HG02798 (cell line): ENCODE results near the gene PMAIP1.
A peak's percentile ranks its signal among the peaks of the same experiment; 100 is the strongest.

ENCODE experiments used
- ATAC-seq: cut with Tn5 transposase; IDR thresholded peaks from one replicate; pipeline ENCODE4 v1.9.1; 2021; ENCODE audit warnings: mild to moderate bottlenecking; ENCODE audit not compliant: unreplicated experiment, poor library complexity

Gene PMAIP1

DNA sequence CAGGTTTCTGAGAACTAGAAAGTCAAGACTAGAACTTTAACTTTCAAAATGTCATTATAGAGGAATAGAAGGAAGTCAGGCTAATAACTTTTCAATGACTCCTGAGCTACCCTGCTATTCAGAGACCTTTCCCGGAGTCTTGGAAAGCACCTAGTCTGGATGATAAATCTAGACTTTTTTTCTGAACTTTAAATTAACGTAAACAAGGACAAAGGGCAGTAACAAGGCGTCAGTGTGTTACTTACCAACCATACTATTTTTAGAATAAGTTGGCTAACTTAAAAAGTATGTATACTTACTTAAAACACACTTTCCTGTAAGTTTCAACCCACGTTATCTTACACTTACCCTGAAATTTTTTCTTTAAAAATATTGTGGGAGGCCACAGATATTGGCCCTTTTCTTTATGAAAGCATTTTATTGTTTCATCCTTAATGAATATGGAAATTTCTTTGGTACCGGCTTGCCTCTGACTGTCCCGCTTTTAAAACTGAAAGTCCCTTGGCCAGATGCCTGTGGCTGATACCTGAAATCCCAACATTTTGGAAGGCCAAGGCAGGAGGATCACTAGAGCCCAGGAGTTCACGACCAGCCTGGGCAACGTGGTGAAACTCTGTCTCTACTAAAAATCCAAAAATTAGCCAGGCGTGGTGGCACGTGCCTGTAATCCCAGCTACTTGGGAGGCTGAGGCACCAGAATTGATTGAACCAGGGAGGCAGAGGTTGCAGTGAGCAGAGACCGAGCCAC is 9.7 kb downstream of the PMAIP1 start:
- no peak for ATAC-seq

DNA sequence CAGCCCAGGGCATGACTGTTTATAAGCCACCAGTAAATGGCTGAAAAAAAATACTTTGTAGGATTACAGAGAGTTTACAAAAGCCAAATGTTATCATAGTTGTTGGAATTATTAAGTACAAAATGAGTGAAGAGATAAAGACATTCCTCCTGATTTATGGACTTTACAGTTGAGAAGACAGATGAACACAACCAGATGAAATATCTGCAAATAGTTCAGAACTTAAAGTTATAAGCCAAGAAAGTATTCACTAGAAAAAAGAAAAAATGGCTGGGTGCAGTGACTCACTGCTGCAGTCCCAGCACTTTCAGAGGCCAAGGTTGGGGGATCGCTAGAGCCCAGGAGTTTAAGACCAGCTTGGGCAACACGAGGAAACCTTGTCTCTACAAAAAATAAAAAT is 11.2 kb downstream of the PMAIP1 start:
- no peak for ATAC-seq

DNA sequence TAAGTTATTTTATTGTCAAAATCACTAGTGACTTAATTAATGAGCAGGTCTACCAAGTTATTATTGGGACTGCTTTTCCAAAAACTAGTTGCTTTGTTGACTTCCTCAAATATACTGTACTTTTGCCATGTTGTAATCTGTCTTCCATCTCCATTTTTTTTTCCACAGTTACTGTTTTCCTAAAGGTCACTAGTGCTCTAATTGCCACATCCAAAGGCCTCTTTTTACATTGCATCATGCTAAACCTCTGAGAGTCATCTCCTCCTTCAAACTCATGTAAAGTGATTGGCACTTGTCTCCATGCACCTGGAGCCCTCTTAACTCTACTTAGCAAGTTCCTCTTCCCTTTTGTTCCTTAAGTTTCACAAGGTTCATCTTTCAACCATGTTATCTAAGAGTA is 11.8 kb downstream of the PMAIP1 start:
- ATAC-seq: no peak

DNA sequence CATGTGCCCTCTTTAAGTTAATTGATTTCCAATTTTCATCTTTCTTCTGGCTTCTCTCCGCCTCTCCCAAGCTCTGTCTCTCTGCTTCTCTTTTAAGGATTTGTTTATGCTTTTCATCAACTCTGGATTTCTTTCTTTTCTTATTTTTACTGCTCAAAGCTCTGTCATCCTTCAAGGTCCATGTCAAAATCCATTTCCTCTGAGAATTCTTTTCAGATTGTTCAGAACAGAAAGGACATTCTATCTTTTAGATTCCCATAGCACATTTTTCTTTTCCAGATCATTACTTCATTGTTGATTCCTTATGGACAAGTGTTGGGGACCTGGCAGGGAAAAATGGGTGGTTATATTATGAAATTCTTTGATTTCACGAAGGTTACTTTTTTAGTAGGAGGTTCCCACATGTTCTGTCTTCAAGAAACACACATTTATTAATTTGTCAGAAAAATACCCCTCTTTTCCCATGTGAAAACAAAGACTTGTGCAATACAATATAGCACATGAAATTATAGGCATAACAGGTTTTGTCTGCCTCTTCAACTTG is 12.3 kb downstream of the PMAIP1 start:
- ATAC-seq: no peak

DNA sequence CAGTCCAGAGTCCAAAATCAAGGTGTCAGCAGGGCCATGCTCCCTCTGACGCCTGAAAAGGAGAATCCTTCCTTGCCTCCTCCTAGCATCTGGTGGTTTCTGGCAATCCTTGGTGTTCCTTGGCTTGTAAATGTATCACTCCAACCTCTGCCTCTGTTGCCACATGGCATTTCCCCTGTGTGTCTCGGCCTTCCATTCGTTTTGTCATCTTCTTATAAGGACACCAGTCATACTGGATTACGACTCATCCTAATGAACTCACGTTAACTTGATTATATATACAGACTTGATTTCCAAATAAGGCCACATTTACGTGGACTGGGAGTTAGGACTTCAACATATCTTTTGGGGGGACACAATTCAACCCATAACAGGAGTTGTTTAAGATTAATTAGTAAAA is 15.8 kb downstream of the PMAIP1 start:
- ATAC-seq: no peak

DNA sequence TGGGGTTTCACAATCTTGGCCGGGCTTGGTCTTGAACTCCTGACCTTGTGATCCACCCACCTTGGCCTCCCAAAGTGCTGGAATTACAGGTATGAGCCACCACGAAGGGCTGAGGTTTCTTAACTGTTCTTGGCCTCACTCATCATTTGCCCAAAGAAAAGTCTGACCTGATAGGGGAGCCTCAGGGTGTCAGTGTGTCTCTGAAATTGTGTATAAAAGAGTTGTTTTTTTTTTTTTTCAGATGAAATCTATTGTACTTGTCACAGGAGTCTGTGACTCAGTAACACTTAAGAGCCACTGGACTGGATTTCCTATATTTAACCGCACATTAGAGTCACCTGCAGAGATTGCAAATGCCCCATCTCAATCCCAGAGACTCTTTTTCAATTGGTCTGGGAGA is 16.9 kb downstream of the PMAIP1 start:
- no peak for ATAC-seq

DNA sequence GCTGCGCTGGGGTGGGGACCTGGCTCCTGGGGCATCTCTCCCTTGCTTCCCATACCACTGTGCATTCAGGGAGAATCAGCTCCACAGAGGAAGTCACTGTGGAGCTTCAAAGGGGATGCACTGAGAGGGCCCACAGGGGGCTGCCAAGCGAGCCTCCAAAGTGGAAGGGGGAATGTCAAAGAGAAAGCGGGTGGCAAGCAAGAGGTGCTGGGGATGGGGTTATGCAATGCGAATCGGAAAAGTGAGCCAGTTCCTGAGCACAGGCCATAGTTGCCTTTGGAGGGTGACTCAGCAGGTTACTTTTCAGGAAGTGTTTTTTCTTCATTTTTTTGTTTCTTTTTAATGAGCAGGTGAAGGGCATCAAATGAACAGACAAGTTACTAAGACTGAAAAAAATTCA is 17.6 kb downstream of the PMAIP1 start:
- ATAC-seq: no peak

DNA sequence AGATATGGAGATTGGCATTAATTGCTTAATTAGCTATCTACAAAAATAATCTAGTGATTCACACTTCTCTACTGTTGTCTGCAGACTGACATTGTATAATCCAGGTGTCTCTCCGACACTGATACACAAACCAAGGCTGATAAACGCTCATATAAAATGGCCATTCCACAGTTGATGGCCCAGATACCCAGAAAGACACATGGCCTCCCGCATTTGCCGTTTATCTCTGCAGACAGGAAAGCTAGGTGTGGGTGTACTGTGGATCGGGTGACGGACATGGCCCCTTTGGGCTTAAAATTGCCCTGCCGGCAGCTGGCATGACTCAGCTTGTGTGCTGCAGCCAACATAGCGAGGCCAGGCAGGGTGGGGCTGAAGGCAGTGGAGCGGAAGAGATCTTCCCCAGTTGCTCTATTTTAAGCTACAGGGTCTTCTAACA is 18.5 kb downstream of the PMAIP1 start:
- peak; percentile 51 for ATAC-seq

DNA sequence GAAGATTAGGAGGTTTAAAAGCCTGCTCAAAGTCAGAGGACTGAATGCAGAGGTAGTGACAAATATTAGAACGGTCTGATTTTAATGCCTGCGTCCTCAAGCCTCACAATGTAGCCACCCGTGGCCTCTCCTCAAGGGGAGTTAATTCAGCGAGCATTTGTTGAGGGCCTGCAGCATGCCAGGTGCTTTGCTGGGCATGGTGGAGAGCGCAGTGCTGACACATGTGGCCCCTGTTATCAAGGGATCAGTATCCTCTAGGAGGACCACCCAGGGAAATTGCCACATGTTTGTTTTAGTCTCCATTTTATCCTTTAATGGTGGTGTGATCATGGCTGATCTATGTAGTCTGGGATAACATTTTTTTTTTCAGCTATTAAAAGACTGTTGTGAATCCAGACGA is 19.2 kb downstream of the PMAIP1 start:
- ATAC-seq: no peak

DNA sequence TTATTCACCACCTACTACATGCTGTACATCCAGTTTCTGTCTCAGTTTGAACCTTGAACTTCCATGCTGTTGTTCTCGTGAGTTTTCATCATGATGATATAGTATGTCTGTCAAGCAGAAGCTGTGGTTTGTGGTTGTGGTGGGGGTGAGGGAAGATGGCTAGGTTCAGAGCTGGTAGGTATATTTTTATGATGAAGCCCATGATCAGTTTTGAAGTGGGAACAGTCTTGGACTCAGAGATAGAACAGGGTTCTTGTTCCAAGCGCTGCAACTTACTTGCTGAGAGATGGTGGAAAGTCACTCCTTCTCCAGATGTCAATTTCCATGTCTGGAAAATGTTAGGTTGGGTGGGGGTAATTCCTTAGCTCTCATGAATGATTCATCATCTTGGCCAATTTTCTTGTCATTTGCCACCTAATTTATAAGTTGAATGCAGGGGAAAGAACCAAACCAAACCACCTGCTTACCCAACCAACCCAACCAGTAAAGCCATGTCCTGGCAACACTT is 21.6 kb downstream of the PMAIP1 start:
- ATAC-seq: peak; percentile 52

DNA sequence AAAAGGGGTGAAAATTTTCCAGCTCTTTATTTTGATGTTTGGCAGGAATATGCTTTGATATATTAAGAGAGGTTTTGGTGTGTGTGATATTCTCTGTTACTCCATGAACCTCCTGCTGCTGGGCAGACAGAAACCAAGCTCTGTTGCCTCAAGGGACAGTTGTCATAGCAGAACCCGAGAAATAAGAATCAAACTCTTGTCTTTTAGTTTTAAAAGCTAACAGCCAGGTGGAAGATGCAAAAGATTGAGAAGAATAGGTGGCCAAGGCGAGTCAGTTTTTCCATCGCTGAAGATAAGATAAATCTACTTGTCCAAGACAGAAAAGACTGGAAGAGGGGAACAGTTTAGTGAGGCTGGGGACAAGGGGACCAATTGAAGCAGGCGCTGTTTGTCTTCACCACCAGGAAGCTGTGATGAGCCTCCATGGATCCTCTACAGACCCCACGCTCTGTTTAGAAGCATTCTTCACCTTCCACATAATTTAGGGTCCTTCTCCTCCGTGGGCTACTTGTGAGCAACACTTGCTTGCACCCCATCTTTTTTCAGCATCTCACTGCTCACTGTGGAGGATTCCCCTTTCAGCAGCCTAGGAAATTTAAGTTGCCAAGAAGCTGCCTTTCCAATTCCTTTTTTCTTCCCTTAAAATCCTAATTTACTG is 23.9 kb downstream of the PMAIP1 start:
- ATAC-seq: peak; percentile 50

DNA sequence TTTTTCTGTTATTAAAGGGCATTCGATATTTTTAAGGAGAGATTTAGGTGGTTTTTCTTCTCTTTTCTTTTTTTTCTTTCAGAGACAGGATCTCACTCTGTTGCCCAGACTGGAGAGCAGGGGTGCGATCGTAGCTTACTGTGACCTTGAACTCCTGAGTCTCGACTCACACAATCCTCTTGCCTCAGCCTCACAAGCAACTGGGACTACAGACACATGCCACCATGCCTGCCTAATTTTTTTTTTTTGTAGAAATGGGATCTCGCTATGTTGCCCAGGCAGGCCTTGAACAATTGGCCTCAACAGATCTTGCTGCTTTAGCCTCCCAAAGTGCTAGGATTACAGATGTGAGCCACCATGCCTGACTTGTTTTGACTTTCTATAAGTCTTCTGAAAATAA is 26.3 kb downstream of the PMAIP1 start:
- no peak for ATAC-seq

DNA sequence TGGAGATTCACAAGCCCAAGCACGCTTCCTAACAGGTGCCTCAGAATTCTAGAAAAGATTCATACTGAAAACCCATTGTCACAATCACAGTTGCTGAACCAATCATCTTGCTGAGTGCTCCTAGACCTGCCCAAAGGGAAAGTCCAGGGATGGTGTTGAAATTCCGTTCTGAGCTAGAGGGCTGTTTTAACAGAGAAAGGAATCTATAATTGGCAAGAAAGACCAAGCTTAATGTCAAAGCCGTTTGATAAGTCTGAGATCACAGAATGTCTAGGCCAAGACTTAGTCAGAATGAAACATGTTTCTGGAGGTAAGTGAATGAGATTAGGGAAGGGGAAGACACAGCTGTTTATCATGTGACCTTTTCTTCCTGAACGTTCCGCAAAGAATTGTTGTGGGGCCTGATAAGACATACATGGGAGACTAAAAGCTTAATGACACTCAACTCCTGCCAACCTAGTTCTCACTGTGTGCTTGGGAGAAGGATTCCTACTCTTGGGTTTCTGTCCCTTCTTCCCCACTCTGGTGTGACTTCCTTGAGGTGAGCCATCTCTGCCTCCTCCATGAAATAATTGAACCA is 27.5 kb downstream of the PMAIP1 start:
- peak; percentile 78 for ATAC-seq

DNA sequence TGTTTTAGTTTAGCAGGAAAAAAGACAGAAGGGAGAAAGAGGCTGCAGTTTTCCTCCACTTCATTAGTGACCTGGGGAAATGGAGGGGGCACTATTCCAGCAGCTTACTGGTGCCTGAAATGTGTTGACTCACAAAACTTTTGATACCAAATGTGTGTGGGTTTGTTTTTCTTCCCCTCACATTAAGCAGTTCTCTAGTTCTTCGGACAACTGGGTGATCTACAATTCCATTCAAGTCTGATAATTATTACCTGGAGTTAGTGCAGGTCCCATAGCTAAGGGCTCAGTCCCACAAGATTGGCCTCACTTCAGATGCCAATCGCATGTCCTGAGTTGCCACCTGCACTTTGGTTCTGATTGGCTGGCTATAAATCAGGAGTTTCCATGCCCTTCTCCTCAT is 28.4 kb downstream of the PMAIP1 start:
- no peak for ATAC-seq

DNA sequence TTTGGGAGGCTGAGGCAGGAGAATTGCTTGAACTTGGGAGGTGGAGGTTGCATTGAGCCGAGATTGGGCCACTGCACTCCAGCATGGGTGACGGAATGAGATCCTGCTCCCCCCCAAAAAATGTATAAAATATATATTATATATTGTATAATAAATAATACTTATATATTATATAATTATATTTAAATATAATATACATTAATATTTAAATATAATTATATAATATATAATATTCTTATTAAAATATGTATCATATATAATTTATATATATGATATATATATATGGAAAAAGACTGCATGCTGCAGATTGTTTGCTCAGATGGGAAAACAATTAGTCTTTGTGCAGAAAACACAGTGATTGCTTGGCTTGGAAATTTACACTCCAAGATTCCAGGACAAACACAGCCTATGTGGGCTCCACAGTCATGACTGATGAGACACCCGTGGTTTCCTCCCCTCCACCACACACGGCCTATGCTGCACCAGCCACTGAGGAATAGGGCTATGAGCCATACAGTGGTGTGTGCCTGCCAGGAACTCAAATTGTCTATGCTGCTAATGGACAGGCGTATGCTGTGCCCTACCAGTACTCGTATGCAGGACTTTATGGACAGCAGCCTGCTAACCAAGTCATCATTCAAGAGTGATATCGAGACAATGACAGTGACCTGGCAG is 30.0 kb downstream of the PMAIP1 start:
- ATAC-seq: no peak

DNA sequence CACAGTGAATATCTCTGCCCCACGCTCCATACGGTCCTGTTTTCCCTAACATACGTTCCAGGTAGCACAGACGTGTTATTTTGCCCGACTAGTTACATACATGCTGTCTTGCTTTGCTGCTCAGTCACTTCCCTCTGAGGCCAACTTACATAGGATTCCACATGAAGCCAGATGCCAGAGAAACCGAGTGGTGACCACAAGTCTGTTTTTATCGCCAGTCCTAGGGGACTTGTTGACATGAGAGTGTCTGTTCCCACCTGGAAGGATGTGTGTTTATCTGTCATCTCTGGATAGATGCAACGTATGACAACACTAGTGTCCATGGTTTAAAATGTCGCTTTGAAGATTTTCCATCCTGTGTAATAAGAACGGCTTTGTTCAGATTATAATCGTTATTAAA is 32.6 kb downstream of the PMAIP1 start:
- no peak for ATAC-seq

DNA sequence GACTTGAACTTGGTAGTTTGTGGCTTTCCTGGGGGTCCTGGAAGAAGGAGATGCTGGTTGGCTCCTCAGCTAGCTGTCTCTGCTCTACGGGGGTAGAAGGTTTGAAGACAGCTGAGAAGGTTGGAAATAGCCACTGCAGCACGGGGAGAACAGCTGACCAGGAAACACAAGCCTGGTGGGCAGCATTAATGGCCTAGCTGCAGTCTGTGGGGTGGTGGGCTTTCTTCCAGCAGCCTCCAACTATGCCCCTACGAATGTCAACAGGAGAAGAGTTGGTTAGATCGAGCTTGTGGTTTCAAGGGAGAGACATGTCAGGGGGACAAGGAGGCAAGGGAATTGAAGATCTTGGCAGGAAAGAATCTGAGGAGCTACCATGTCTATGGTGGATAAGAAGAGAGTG is 38.9 kb downstream of the PMAIP1 start:
- no peak for ATAC-seq

DNA sequence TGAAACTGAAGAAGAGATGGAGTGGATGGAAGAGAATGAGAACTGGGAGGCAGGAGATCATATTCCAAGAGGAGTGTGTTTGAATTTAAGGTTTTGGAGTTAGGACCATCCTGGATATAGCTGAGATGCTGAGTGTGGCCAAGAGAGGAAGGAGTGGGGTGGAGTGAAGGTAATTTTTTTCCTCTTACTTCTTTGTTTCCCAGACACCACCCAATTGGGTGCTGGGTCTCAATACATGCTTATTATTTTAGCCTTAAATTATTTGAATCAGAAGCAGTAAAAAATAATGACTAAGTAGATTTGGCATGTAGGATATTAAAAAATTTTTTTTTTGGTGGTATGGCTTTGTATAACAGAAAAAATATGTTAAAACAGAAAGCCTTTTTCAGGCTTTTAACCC is 39.3 kb downstream of the PMAIP1 start:
- ATAC-seq: no peak

DNA sequence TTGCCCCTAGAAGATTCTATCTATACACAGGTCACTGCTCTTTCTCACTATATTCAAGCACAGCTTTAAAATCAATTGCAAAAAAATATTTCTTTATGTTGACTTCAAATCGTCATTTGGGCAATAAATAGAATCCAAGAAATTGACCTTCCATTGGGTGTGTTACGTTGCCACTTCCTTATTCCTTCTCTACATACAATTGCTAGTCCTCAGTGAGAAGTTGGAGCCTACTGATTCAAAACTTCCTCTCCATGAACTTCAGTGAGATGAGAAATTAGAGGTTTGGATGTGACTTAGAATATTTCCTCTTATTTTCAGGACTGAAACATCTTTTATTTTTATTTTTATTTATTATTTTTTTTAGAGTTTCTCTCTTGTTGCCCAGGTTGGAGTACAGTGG is 40.3 kb downstream of the PMAIP1 start:
- ATAC-seq: no peak

DNA sequence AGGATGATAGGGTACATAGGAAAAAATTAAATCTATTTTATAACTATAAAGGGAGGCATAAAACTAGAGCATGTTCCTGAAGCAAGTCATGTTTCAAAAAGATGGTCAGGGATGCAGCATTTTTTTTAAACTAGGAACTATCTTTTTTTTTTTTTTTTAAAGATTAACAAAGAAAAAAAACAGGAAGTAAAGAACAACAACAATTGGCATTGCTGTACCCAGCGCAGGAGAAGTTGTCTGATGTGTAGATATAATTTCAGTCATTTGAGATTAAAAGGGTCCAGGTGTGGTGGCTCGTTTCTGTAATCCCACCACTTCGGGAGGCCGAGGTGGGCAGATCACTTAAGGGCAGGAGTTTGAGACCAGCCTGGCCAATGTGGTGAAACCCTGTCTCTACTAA is 41.5 kb downstream of the PMAIP1 start:
- ATAC-seq: no peak

DNA sequence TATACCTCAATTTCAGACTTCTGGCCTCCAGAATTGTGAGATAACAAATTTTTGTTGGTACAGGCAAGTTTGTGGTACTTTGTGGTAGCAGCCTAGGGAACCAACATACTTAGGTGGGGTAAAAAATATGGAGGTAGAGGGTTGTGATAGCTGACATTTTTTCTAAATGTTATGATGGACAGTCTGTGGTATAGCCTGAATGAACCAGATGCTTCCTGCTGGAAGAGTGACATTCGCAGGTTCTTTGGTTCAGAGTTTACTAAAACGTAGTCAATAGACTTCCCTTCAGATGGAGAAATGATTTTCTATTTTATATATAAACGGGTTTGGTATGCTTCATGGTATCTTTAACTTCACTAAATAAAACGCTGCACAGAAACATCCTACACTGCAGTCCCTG is 42.8 kb downstream of the PMAIP1 start:
- no peak for ATAC-seq
